Stimulated activated CD4-positive, alpha-beta T cell treated with anti-CD3 and anti-CD28 coated beads, Interleukin-2, amount 100 ng/mL, for 4 hours (primary cell): Measurements from ENCODE around the gene CTNND1.

Experiments
- DNase-seq: peaks from one replicate; pipeline ENCODE4 v3.0.0-alpha.2; 2020; ENCODE audit warnings: low read depth

The CTNND1 gene

DNA sequence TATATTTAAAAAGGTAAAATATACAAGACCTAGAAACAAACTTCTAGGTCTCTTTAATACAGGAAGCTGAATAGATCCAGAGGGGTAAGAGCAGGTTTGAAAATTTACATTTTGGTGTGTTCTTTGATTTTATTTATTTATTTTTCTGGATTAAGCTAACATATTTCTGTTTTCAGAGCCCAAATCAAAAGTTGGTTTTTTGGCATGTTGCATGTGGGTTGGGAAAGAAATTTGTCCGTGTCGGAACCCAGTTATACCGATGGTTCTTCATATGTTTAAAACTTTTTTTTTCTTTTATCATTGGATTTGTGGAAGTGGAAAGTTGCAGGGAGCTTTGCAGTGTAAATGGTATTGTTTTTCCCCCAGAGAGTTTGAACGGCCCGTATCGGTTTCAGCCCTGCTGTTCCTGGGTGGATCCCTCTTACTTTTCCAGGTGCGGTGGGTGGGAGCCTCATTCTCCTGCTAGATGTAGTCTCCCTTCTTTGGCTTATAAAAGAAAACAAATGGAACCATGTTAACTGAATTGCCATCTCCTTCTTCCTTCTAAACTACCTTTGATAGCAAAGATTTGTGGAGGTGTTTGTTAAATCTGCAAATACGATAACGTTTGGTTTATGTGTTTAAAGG is 746 bp downstream of the CTNND1 start:
- no peak for DNase-seq

GRCh38 chr11:57763568-57763967 is 2.0 kb downstream of the CTNND1 start:
- no peak for DNase-seq

GRCh38 chr11:57764021-57764420 is 2.4 kb downstream of the CTNND1 start:
- no peak for DNase-seq

GRCh38 chr11:57764566-57764965 is 3.0 kb downstream of the CTNND1 start:
- no peak for DNase-seq

DNA sequence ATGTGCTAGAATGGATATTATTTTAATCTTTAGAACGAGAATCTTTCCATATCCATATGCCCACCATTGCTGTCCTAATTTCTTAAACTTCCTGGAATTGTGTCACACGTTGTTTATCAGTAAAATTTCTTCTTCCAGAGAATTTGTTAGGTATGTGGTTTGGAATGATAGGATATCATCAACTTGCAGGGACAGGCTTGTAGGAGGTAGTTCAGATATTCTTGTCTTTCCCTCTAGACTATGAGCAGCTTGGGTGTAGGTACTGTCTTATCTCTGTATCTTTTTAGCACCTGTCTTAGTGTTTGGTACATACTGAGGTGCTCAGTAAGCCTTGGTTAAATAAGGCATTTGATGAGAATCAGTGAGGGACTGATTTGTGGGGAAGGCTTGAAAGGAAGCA is 3.4 kb downstream of the CTNND1 start:
- DNase-seq: no peak

DNA sequence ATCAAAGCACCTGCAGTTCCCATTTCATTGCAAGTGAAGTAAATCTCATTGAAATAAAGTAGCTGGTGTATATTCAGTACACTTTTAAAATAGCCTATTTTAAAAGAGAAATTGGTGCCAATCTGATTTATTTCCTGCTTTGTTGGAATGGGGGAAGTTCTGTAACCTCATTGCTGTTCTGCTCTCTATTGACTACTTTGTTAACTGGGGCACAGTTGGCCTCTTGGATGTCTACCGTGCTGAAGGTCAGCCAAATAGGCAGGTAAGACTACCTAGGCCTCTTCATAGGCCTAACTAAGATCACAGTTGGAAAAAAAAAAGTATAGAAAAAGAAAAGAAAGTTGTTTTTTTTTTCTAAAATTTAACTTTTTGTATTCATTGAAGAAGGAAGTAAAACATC is 9.2 kb downstream of the CTNND1 start:
- DNase-seq: no peak

DNA sequence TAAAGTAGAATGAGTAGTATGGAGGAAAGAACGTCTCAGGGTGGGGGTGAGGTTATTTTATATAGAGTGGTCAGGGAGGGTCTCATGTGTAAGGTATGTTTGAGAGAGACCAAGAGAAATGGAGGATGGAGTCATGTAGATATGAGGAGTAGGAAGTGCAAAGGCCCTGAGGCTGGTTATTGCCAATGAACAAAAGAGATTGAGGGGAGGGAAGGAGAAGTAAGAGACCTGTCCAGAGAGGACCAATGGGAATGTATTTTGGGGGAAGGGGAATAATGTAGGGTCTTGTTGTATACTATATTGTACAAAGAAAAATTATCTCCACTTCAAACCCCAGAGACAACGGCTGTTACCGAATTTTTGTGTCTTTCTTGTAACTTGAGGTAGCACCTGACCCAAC is 9.8 kb downstream of the CTNND1 start:
- no peak for DNase-seq

- DNase-seq: no peak
Measured at GRCh38 chr11:57772562-57772961, 11.0 kb downstream of the CTNND1 start.

GRCh38 chr11:57773026-57773598 is 11.5 kb downstream of the CTNND1 start:
- no peak for DNase-seq

GRCh38 chr11:57775491-57775890 is 13.9 kb downstream of the CTNND1 start:
- no peak for DNase-seq

DNA sequence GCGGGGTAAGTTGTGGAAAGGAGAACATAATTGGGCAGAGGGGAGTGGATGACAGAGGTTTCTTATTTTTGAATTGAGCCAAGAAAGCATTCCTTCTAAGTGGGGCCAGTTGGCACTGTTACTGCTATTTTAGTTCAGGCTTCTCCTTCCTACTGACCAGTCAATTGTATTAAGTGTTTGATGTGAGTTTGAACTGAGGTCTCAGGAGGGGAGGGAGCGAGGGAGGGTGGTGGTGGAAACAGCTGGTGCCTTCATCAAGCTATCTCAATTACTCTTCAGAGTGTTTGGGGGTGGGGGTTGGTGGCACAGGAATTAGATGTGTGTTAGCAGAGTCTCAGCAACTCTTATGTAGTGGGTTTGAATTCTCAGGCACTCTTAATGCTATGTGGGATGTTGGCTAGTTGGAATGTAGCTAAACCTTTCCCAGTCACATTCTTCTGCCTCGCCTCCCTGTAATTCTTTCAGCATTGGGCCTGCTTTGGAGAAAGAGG is 14.5 kb downstream of the CTNND1 start:
- DNase-seq: no peak

- DNase-seq: no peak
Measured at GRCh38 chr11:57776577-57777210, 15.1 kb downstream of the CTNND1 start.

DNA sequence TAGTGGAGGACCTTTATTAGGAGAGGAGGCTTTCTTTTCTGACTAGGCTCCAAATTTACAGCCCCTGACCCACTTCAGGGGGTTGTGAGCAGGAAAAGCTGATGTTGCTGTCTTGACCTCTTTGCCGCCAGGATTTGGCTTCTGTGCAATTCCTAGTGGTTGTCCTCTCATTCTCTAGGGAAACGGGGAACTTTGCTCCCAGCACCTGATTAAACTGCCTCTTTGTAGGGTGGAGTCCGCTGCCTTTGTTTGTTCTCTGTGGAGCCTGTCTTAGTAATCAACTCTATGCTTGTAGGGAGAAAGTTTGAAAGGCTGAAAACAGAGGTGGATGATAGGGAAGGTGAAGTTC is 16.3 kb downstream of the CTNND1 start:
- DNase-seq: no peak

DNA sequence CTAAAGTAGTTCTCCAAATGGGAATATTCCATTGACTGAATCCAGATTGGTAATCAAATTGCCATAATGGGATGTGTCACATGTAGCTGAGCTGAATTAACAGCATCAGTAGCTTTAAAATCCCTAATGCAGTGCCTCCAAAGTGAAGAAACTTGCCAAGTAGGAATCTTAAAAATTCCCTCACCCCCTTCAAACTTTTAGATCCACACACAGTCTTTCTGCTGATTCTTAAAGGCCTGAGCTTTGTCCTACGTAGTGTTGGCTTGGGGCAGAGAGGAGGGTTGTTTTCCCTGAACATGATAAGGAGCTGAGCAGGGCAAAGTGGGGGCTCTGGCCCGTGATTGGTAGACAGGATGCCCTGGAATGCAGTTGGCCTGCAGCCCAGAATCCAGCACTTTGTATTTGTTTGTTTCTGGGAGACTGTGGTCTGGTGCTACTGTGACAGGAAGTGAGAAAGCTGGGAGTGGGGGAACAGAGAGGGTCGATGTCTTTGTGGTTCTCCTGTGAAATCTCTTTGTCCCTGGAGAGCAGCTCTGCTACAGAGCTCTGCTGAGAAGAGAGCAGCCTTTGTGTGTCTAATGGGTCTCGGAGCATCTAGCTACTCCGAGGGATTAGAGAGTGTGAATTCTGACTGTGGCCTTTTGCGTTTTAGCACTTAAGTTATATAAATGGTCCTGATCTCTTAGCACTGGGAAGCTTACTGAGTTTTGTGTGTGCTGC is 16.9 kb downstream of the CTNND1 start:
- no peak for DNase-seq

- no peak for DNase-seq
Measured at GRCh38 chr11:57779276-57779675, 17.7 kb downstream of the CTNND1 start.

- no peak for DNase-seq
Measured at GRCh38 chr11:57781529-57781943, 19.9 kb downstream of the CTNND1 start.

GRCh38 chr11:57785072-57785471 is 23.5 kb downstream of the CTNND1 start:
- DNase-seq: no peak

GRCh38 chr11:57786436-57786835 is 24.8 kb downstream of the CTNND1 start:
- no peak for DNase-seq

DNA sequence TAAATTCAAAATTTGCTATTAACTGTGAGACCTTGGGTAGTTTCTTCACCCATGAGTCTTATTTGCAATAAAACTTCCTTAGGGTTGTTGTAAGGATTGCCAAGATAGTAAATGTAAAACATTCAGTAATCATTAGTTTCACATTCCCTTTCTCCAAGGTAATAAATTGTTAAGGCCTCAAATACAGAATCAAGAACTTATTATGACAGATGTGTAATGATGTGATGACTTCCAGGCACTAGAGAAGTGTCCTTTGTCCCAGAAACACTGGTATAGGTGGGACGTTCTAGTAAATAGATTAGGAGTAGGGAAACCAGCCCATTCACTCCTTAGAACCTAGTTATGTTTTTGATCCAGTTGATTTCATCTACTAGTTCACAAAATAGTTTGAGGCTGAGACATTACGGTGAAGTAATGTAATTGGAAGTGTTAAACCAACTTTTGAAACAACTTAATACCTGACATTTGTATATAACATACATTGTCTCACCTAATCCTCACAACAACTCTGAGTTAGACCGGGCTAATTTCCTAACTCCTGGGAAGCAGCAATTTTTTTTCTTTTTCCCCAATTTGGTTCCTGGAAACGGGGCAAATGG is 25.5 kb downstream of the CTNND1 start:
- DNase-seq: no peak

DNA sequence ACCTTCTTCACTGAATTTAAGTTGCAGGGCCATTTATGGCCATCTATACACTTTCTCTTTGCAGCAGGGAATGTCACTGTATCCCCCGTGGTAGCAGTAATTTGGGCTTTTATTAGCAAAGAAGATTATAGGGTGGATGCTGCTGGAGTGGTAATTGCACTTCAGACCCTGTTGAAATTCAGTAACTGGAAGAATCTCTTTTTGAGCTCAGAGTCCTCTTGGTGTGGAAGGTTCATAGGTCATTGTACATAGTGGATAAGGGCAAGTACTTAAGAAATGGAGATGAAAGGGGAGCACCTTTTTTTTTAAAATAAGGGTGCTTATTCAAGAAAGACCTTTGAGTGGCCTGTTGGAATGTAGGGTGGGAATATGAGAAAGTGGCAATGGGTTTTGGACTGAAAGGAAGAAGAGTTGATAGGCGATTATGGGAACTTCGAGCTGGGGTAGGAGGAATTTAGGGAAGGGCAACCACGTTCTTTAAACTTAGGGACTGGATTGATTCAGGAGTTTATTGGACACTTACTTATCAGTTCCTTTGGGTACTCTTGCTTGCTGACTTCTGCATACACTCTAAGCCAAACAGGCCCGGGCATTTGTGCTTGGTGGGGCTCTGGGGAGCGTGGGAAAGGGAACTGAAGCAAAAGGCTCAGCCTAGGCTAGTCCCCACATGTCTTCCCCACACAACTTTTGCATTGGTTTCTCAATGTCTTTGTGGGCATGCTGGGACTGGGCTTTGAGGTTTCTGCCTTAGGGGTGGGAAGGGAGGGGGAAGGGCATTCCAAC is 26.5 kb downstream of the CTNND1 start:
- DNase-seq: no peak

GRCh38 chr11:57788703-57789088 is 27.1 kb downstream of the CTNND1 start:
- DNase-seq: no peak
